ENCODE results near the gene HOXA9. TPM values are rescaled to one million over a fixed set of nuclear protein-coding genes. Genes with fewer than 3 reads are reported as not detected.

HOXA9 gene
- total and polyA plus RNA-seq, 10 of the 15 experiments (the other 5 are each of a cell fraction or from before 2014, with no cell fraction given), result not detected

- POLR2A ChIA-PET, result interaction anchor here (0.6 kb wide), 2 partner anchors 32 to 475 kb away, joined by 4 to 5 read pairs; no protein-coding TSS in a partner anchor
- H3K27me3 ChIP-seq (replicated peaks in 1 of 2; ENCODE audit: control insufficient read depth in 2 of 2, insufficient read depth in 2 of 2, low read length in 1 of 2), result peaks cover 0 to 3% of the 10 kb centered on the region in 2 experiments; a peak in 2 of 4 replicates
- no peak overlapping the region for H3K4me2 ChIP-seq (ENCODE audit: control insufficient read depth, insufficient read depth)
- no peak overlapping the region for H3K4me3 ChIP-seq
- FAIRE-seq (no peak), DNase-seq (ENCODE audit: low read depth, low spot score) (no peak), ATAC-seq (no peak)
- H2AFZ ChIP-seq (ENCODE audit: control insufficient read depth, low read depth, low read length), result no peak overlapping the region
- no peak overlapping the region for H3K27ac ChIP-seq (ENCODE audit: control insufficient read depth, insufficient read depth)
- CTCF ChIA-PET, result interaction anchor here (0.6 kb wide), 1 partner anchor 77 kb away, joined by 3 read pairs; no protein-coding TSS in a partner anchor
- no peaks in the 10 kb centered on the region for H3K4me1 ChIP-seq (ENCODE audit: control insufficient read depth, insufficient read depth, low read length)
- BruUV-seq (replicated peaks), result no TSS peak
- RAD21 ChIA-PET (ENCODE audit: unreplicated experiment), result no interaction called here
- H3K9ac ChIP-seq (ENCODE audit: control insufficient read depth, insufficient read depth, low read length), result no peak overlapping the region
- H4K20me1 ChIP-seq (ENCODE audit: control insufficient read depth, insufficient read depth), result no peaks in the 10 kb centered on the region
- intact Hi-C loops (cut with micrococcal nuclease; ENCODE audit: unreplicated experiment), result no loop called here
- SMC1A ChIA-PET (ENCODE audit: uncharacterized antibody, unreplicated experiment), result interaction anchor here (0.6 to 1.7 kb wide), 3 partner anchors 9 to 243 kb away, joined by 3 to 8 read pairs (median 3); no protein-coding TSS in a partner anchor
- in situ Hi-C loops (cut with MboI), result no loop called here
- H3K9me3 ChIP-seq (replicated peaks; ENCODE audit: control insufficient read depth, insufficient read depth, low read length), result no peaks in the 10 kb centered on the region; the same call in 2 of the 3 replicates
- H3K79me2 ChIP-seq (ENCODE audit: control insufficient read depth, insufficient read depth, low read length), result no peaks in the 10 kb centered on the region
- H3K36me3 ChIP-seq (ENCODE audit: control insufficient read depth in 2 of 2, insufficient read depth in 2 of 2, low read length in 1 of 2), result no peaks in the 10 kb centered on the region
- WGBS (ENCODE audit: insufficient coverage, insufficient replicate concordance, low lambda C conversion rate, missing lambda C conversion rate), result 88% methylated on average over 18 of the region's 18 CpGs
- TF ChIP-seq SMAD1 (IDR thresholded peaks at IDR 0.05; ENCODE audit: low read depth, partially characterized antibody), result no peak
- no peak for TF ChIP-seq HDAC2 (IDR thresholded peaks at IDR 0.05)
- no peak for TF ChIP-seq ATF3 (IDR thresholded peaks at IDR 0.05; ENCODE audit: borderline replicate concordance, extremely low read depth, low read depth, low read length)
- TF ChIP-seq ZNF592 (IDR thresholded peaks at IDR 0.05), result no peak
- no peak for TF ChIP-seq FOXM1 (IDR thresholded peaks at IDR 0.05; ENCODE audit: low read depth, low read length)
- no peak for TF ChIP-seq IKZF1 (conservative IDR thresholded peaks at IDR 0.05)
- no peak for TF ChIP-seq WRNIP1 (IDR thresholded peaks at IDR 0.05; ENCODE audit: borderline replicate concordance, low read depth, low read length)
- no peak for TF ChIP-seq MEF2A (IDR thresholded peaks at IDR 0.05; ENCODE audit: insufficient read depth, low read depth, low read length)
- TF ChIP-seq MEF2B (IDR thresholded peaks at IDR 0.05; ENCODE audit: partially characterized antibody, poor library complexity, severe bottlenecking), result no peak
- no peak for TF ChIP-seq PRDM15 (CRISPR knock-in tag; IDR thresholded peaks at IDR 0.05)
- no peak for TF ChIP-seq ATF2 (IDR thresholded peaks at IDR 0.05; ENCODE audit: low read length)
- TF ChIP-seq CHD4 (IDR thresholded peaks at IDR 0.05), result no peak
- no peak for TF ChIP-seq FOXK2 (IDR thresholded peaks at IDR 0.05)
- TF ChIP-seq HDGF (IDR thresholded peaks at IDR 0.05), result no peak
These were observed 24.0 kb downstream of the HOXA9 start for GRCh38 chr7:27141137-27141922.

Measured in GM12878 (cell line).